Ovary (tissue), 9 donors: ENCODE data around the gene ARHGAP21. TPM values are rescaled to one million over a fixed set of nuclear protein-coding genes. Genes with fewer than 3 reads are reported as not detected.

Source experiments
- DNase-seq, 5 donors: peaks; one replicate each; pipeline ENCODE4 v3.0.0-alpha.2; 2019 to 2020
- H3K27ac ChIP-seq, 2 donors: fragments of 200-600 bp; one replicate each; pipeline versions ENCODE4 v1.5.1 to v1.8.0; 2019 to 2022
- H3K27me3 ChIP-seq: fragments of 200-600 bp; one replicate; pipeline ENCODE4 v1.8.0; 2022
- H3K36me3 ChIP-seq: fragments of 200-600 bp; sonication (generic); one replicate; pipeline ENCODE4 v1.5.1; 2019
- H3K4me1 ChIP-seq: one replicate; pipeline ENCODE4 v1.8.1; 2013; ENCODE audit warnings: mild to moderate bottlenecking, moderate library complexity; ENCODE audit not compliant: insufficient read depth
- H3K4me3 ChIP-seq: fragments of 200-600 bp; sonication (generic); one replicate; pipeline ENCODE4 v1.5.1; 2017
- H3K9me3 ChIP-seq, 2 donors: fragments of 200-600 bp in 1 of 2; sonication (generic) in 1 of 2; one replicate each; pipeline versions ENCODE4 v1.5.1 to v1.8.1; 2013 to 2019; ENCODE audit warnings: mild to moderate bottlenecking in 1 of 2, moderate library complexity in 1 of 2
- EP300 ChIP-seq: sonication (generic); formaldehyde crosslinking; IDR thresholded peaks from one replicate; pipeline ENCODE4 v1.6.1; 2017; ENCODE audit warnings: antibody characterized with exemption
- POLR2A ChIP-seq: fragments of 450-650 bp; IDR thresholded peaks from one replicate; pipeline ENCODE4 v1.6.1; 2017; ENCODE audit warnings: antibody characterized with exemption, mild to moderate bottlenecking, moderate library complexity
- WGBS, 3 donors: extraction: QIAGEN DNeasy Blood & Tissue Kit in 1 of 3; methylation state at CpG; one replicate each; pipeline versions ENCODE4 v1.1.5 to v1.1.7; 2013 to 2017; 5-methylcytosine and 5-hydroxymethylcytosine counted together
- intact Hi-C, 4 donors: fragments of 100-400 bp; cut with DNase I; formaldehyde crosslinking; loops; one replicate each; pipeline versions ENCODE4 v1.11.0 to v1.15.1; 2022 to 2023
- polyA plus RNA-seq, 2 donors: library from polyadenylated mRNA; stranded (reverse); fragments of 200-250 nt in 1 of 2; fragments of 350-450 nt in 1 of 2; fragmentation: Illumina TruSeq in 1 of 2; extraction: RNeasy Lipid Tissue Mini Kit (QIAGEN cat#74804) in 1 of 2; gene quantifications; one replicate each; pipeline ENCODE4 v1.2.3, GENCODE V29; 2013 to 2014
- total RNA-seq, 7 donors: library from RNA; depleted of rRNA in 2 of 7; stranded (reverse); fragments of >200 nt in 2 of 7; fragmentation: NEBNext Ultra II Directional in 3 of 7; extraction: Animal tissue kit (Norgen Biotek cat#: 25700) in 3 of 7; gene quantifications; one replicate each; pipeline versions ENCODE4 v1.1.0 to v1.2.4, GENCODE V29; 2016 to 2023
- TF ChIP-seq, protein P1 (sequence below), 3 donors: fragments of 450-650 bp in 2 of 3; fragments of 200-600 bp in 1 of 3; IDR thresholded peaks; one replicate each; pipeline versions ENCODE4 v1.5.1 to v1.8.0; 2016 to 2022; ENCODE audit warnings: antibody characterized with exemption in 3 of 3, mild to moderate bottlenecking in 1 of 3
- donor health status: DM: no; HTN: no; CAD: no; lungs with moderate emphysema.
- donor health status: DM: no; HTN: no; CAD: no.
- donor health status: Bipolar disorder and iron deficiency.
- donor health status: DM: yes; HTN: yes; CAD: no.
- donor health status: DM: no; HTN: no; CAD: no.
- donor health status: DM: yes; HTN: yes; CAD: no.

Gene ARHGAP21
- total and polyA plus RNA-seq, 9 donors, result 36.3 to 166 (median 82.6) TPM

DNA sequence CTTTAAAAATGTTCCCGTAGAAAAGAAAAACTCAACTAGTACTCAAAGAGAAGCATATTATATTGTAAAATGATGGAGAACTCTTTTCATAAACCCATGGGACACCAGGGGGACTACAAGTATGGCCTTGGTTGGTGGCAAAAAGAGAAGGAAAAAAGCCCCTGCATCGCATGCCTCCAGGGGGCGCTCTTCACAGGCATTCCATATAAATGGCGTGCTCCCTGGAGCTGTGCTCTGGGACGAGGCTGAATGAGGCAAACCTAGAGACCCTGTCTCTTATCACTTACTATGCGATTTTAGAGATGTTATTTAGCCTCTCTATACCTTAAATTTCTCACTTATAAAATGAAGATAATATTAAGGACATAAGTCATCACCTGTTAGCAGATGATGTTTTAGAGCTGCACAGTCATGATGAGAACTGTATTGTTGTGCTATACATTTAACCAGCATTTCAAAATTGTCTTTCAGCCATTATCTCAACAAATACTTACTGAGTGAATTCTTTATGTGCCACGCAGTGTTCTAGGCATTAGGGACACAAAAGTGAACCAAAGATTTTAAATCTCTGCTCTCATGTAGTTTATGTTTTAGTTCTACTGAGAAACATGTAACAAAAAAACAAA, 105.8 kb downstream of the ARHGAP21 start:
- H3K4me3 ChIP-seq, result no peak overlapping the region
- H3K4me1 ChIP-seq, result no peaks in the 10 kb centered on the region
- H3K9me3 ChIP-seq, result no peaks in the 10 kb centered on the region
- no peak overlapping the region for H3K27ac ChIP-seq
- H3K36me3 ChIP-seq, result no peaks in the 10 kb centered on the region
- H3K27me3 ChIP-seq, result no peaks in the 10 kb centered on the region
- intact Hi-C loops, result no loop called here
- peak; percentile 21 to 61 (median 41) for DNase-seq
- TF ChIP-seq, protein P1, sequence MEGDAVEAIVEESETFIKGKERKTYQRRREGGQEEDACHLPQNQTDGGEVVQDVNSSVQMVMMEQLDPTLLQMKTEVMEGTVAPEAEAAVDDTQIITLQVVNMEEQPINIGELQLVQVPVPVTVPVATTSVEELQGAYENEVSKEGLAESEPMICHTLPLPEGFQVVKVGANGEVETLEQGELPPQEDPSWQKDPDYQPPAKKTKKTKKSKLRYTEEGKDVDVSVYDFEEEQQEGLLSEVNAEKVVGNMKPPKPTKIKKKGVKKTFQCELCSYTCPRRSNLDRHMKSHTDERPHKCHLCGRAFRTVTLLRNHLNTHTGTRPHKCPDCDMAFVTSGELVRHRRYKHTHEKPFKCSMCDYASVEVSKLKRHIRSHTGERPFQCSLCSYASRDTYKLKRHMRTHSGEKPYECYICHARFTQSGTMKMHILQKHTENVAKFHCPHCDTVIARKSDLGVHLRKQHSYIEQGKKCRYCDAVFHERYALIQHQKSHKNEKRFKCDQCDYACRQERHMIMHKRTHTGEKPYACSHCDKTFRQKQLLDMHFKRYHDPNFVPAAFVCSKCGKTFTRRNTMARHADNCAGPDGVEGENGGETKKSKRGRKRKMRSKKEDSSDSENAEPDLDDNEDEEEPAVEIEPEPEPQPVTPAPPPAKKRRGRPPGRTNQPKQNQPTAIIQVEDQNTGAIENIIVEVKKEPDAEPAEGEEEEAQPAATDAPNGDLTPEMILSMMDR (IDR thresholded peaks at IDR 0.05), result peak in 1 of 3 donors; percentile 28
- TF ChIP-seq EP300 (no peak), POLR2A (no peak)
- 67 to 69% (median 67%) methylated on average over 7 of the region's 7 CpGs for WGBS, 3 donors

DNA sequence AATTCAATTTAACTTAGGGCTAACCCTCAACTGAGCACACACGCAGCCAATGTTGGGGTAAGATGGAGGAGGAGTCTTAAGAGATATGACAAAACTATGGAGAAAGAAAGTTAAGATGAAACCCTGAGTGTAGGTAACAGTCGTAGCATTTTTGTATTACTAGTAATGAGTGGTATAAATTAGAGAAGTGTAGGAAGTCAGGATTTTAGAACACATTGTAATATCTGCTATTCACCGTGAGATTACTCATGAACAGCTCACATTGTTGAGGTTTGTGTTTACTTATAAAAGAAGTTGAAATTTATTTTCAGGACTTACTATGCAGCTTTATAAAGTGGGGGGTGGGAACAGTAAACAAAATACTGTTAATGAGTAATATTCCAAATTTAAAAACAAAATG, 107.2 kb downstream of the ARHGAP21 start:
- no peak for DNase-seq
- intact Hi-C loops, result no loop called here
- no peak overlapping the region for H3K27ac ChIP-seq
- WGBS, 3 donors, result 84 to 87% (median 86%) methylated on average over 3 of the region's 3 CpGs
- no peaks in the 10 kb centered on the region for H3K9me3 ChIP-seq
- H3K4me1 ChIP-seq, result no peaks in the 10 kb centered on the region
- TF ChIP-seq, protein P1 (IDR thresholded peaks at IDR 0.05), result no peak
- TF ChIP-seq EP300 (no peak), POLR2A (no peak)
- no peaks in the 10 kb centered on the region for H3K36me3 ChIP-seq
- H3K27me3 ChIP-seq, result no peaks in the 10 kb centered on the region
- no peak overlapping the region for H3K4me3 ChIP-seq

DNA sequence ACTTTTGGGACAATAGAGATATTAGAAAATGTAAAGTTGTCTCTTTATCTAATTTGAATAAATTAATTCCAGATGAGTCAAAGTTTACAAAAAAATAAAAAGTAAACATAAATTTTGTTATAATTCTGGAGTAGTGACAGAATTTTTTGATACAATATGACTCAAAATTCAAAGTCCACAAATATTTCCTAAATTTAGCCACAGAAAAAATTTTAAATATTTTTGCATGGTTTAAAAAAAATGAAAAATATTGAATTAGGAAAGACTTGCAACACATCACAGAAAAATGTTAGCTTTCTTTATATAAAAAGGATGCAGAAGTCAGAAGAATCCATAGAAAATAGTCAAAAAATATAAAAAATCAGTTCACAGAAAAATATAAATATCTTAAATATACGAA, 117.7 kb downstream of the ARHGAP21 start:
- Histone ChIP-seq H3K9me3 (no peaks in the 10 kb centered on the region), H3K4me3 (no peak overlapping the region), H3K27me3 (no peaks in the 10 kb centered on the region), H3K27ac (no peak overlapping the region), H3K36me3 (no peaks in the 10 kb centered on the region), H3K4me1 (no peaks in the 10 kb centered on the region)
- DNase-seq, result no peak
- 73 to 83% (median 77%) methylated on average over 1 of the region's 1 CpG for WGBS, 3 donors
- intact Hi-C loops, result no loop called here
- TF ChIP-seq EP300 (no peak), POLR2A (no peak)
- TF ChIP-seq, protein P1 (IDR thresholded peaks at IDR 0.05), result no peak

DNA sequence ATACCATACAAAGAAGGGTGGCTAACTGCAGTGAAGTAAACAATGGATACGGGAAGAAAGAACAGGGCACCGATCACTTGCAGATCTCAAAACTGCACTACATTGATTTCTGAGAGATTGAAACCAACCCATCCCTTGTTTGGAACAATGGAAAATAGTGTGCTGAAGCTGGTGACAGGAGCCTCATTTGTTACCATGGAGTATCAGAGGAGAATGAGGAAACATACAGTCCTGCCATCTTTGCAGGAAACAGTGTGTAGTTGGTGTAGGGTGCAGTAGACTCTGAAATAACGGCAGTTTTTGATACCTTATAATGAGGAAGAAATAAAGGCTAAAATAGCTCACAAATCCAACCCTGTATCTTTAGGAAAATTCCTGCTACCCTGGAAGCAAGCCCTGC, 118.5 kb downstream of the ARHGAP21 start:
- Histone ChIP-seq H3K36me3 (no peaks in the 10 kb centered on the region), H3K27me3 (no peaks in the 10 kb centered on the region), H3K4me1 (no peaks in the 10 kb centered on the region), H3K4me3 (no peak overlapping the region), H3K9me3 (no peaks in the 10 kb centered on the region), H3K27ac (no peak overlapping the region)
- intact Hi-C loops, result no loop called here
- WGBS, 3 donors, result 88 to 94% (median 92%) methylated on average over 3 of the region's 3 CpGs
- TF ChIP-seq, protein P1 (IDR thresholded peaks at IDR 0.05), result no peak
- TF ChIP-seq POLR2A (no peak), EP300 (no peak)
- no peak for DNase-seq
